Liver (tissue), 9 donors: ENCODE results near the gene GPI. TPM values are rescaled to one million over a fixed set of nuclear protein-coding genes. Genes with fewer than 3 reads are reported as not detected.

Experiments used
- DNase-seq: peaks from one replicate; pipeline ENCODE4 v3.0.0-alpha.2; 2017; ENCODE audit warnings: low spot score
- H3K27ac ChIP-seq, 2 donors: one replicate each; pipeline ENCODE4 v1.7.0; 2013; ENCODE audit warnings: inconsistent platforms in 2 of 2, low read length in 2 of 2, control low read depth in 1 of 2, low read depth in 1 of 2, mild to moderate bottlenecking in 1 of 2
- H3K27me3 ChIP-seq, 4 donors: one replicate each; pipeline versions ENCODE4 v1.6.1 to v1.7.0; 2013; ENCODE audit warnings: low read length in 3 of 4, inconsistent platforms in 1 of 4, mild to moderate bottlenecking in 1 of 4, moderate library complexity in 1 of 4; ENCODE audit not compliant: control insufficient read depth in 4 of 4, insufficient read depth in 4 of 4
- H3K36me3 ChIP-seq, 4 donors: one replicate each; pipeline versions ENCODE4 v1.6.1 to v1.7.0; 2013; ENCODE audit warnings: low read length in 3 of 4, mild to moderate bottlenecking in 3 of 4, low read depth in 1 of 4, moderate library complexity in 1 of 4; ENCODE audit not compliant: control insufficient read depth in 4 of 4, insufficient read depth in 3 of 4
- H3K4me1 ChIP-seq, 4 donors: one replicate each; pipeline versions ENCODE4 v1.6.1 to v1.7.0; 2013; ENCODE audit warnings: low read length in 3 of 4, mild to moderate bottlenecking in 3 of 4, moderate library complexity in 1 of 4; ENCODE audit not compliant: control insufficient read depth in 4 of 4, insufficient read depth in 4 of 4
- H3K4me3 ChIP-seq, 3 donors: one replicate each; pipeline versions ENCODE4 v1.6.1 to v1.7.0; 2013; ENCODE audit warnings: low read length in 3 of 3, control low read depth in 1 of 3, low read depth in 1 of 3, mild to moderate bottlenecking in 1 of 3
- H3K9ac ChIP-seq, 2 donors: one replicate each; pipeline ENCODE4 v1.7.0; 2013; ENCODE audit warnings: low read length in 2 of 2, mild to moderate bottlenecking in 2 of 2, moderate library complexity in 2 of 2, control low read depth in 1 of 2, low read depth in 1 of 2
- H3K9me3 ChIP-seq, 4 donors: one replicate each; pipeline versions ENCODE4 v1.6.1 to v1.7.0; 2013; ENCODE audit warnings: low read length in 3 of 4; ENCODE audit not compliant: control insufficient read depth in 4 of 4
- EGR1 ChIP-seq, 2 donors: IDR thresholded peaks; 2 replicates each; pipeline ENCODE4 v1.6.1; 2016 to 2018; ENCODE audit warnings: antibody characterized with exemption in 2 of 2, low read depth in 2 of 2
- FOXA1 ChIP-seq: IDR thresholded peaks from 2 replicates; pipeline ENCODE4 v1.6.1; 2016; ENCODE audit warnings: antibody characterized with exemption
- FOXA2 ChIP-seq: IDR thresholded peaks from 2 replicates; pipeline ENCODE4 v1.6.1; 2016; ENCODE audit warnings: antibody characterized with exemption
- GABPA ChIP-seq, 2 donors: IDR thresholded peaks in 1 of 2; conservative IDR thresholded peaks in 1 of 2; 2 replicates each; pipeline ENCODE4 v1.6.1; 2016; ENCODE audit warnings: antibody characterized with exemption in 2 of 2, mild to moderate bottlenecking in 1 of 2, moderate library complexity in 1 of 2
- HNF4A ChIP-seq, 2 donors: conservative IDR thresholded peaks; 2 replicates each; pipeline ENCODE4 v1.6.1; 2016; ENCODE audit warnings: antibody characterized with exemption in 2 of 2, mild to moderate bottlenecking in 2 of 2
- HNF4G ChIP-seq: IDR thresholded peaks from 2 replicates; pipeline ENCODE4 v1.6.1; 2016; ENCODE audit warnings: antibody characterized with exemption
- JUND ChIP-seq, 2 donors: IDR thresholded peaks; 2 replicates each; pipeline ENCODE4 v1.6.1; 2016; ENCODE audit warnings: antibody characterized with exemption in 2 of 2
- NR2F2 ChIP-seq: IDR thresholded peaks from 2 replicates; pipeline ENCODE4 v1.6.1; 2016; ENCODE audit warnings: antibody characterized with exemption
- RAD21 ChIP-seq, 2 donors: IDR thresholded peaks; 2 replicates each; pipeline ENCODE4 v1.6.1; 2016; ENCODE audit warnings: antibody characterized with exemption in 2 of 2, mild to moderate bottlenecking in 2 of 2
- RXRA ChIP-seq, 2 donors: IDR thresholded peaks; 2 replicates each; pipeline ENCODE4 v1.6.1; 2017 to 2018; ENCODE audit warnings: antibody characterized with exemption in 2 of 2, mild to moderate bottlenecking in 1 of 2
- TAF1 ChIP-seq: conservative IDR thresholded peaks from 2 replicates; pipeline ENCODE4 v1.6.1; 2016; ENCODE audit warnings: antibody characterized with exemption, mild to moderate bottlenecking
- YY1 ChIP-seq: IDR thresholded peaks from 2 replicates; pipeline ENCODE4 v1.6.1; 2016; ENCODE audit warnings: antibody characterized with exemption, mild to moderate bottlenecking
- ZBTB33 ChIP-seq: IDR thresholded peaks from 2 replicates; pipeline ENCODE4 v1.6.1; 2016; ENCODE audit warnings: antibody characterized with exemption
- WGBS: extraction: QIAGEN DNeasy Blood & Tissue Kit; methylation state at CpG from one replicate; pipeline ENCODE4 v1.1.7; 2013; 5-methylcytosine and 5-hydroxymethylcytosine counted together
- polyA plus RNA-seq, 2 donors: library from polyadenylated mRNA; stranded (reverse) in 1 of 2; unstranded in 1 of 2; fragments of 200-250 nt in 1 of 2; fragments of >200 nt in 1 of 2; fragmentation: Nextera tagmentation in 1 of 2; extraction: Ambion mirVana in 1 of 2; gene quantifications; one replicate each; pipeline versions ENCODE4 v1.2.1 to v1.2.3, GENCODE V29; 2013 to 2015
- total RNA-seq, 2 donors: library from RNA; depleted of rRNA; stranded (reverse); fragments of >200 nt; gene quantifications; one replicate each; pipeline ENCODE4 v1.2.3, GENCODE V29; 2014
- TF ChIP-seq, protein P1 (sequence below): IDR thresholded peaks from 2 replicates; pipeline ENCODE4 v1.6.1; 2016; ENCODE audit warnings: antibody characterized with exemption, mild to moderate bottlenecking
- TF ChIP-seq, protein P2 (sequence below): IDR thresholded peaks from 2 replicates; pipeline ENCODE4 v1.6.1; 2016; ENCODE audit warnings: antibody characterized with exemption
- TF ChIP-seq, protein P3 (sequence below): IDR thresholded peaks from 2 replicates; pipeline ENCODE4 v1.6.1; 2016; ENCODE audit warnings: antibody characterized with exemption
- donor health status: healthy.
- donor health status: healthy.
- donor health status: healthy.
- donor health status: healthy.
- donor health status: healthy.

Gene GPI
- total and polyA plus RNA-seq, 4 donors = 61.8 to 191 (median 158) TPM

GRCh38 chr19:34350161-34350561 is 14.8 kb upstream of the GPI start:
- Histone ChIP-seq H3K27ac (no peak overlapping the region), H3K4me3 (no peak overlapping the region), H3K4me1 (no peaks in the 10 kb centered on the region), H3K9me3 (no peaks in the 10 kb centered on the region), H3K9ac (no peak overlapping the region), H3K36me3 (peaks cover 9 to 43% (median 20%) of the 10 kb centered on the region in 4 donors), H3K27me3 (no peaks in the 10 kb centered on the region)
- no peak for DNase-seq
- TF ChIP-seq RXRA (IDR thresholded peaks at IDR 0.05) = no peak
- TF ChIP-seq FOXA2 = no peak
- TF ChIP-seq EGR1 (IDR thresholded peaks at IDR 0.05; ENCODE audit: low read depth in 2 of 2) = no peak
- no peak for TF ChIP-seq HNF4G
- TF ChIP-seq RAD21 (IDR thresholded peaks at IDR 0.05) = no peak
- no peak for TF ChIP-seq HNF4A (conservative IDR thresholded peaks at IDR 0.05)
- TF ChIP-seq, protein P1, sequence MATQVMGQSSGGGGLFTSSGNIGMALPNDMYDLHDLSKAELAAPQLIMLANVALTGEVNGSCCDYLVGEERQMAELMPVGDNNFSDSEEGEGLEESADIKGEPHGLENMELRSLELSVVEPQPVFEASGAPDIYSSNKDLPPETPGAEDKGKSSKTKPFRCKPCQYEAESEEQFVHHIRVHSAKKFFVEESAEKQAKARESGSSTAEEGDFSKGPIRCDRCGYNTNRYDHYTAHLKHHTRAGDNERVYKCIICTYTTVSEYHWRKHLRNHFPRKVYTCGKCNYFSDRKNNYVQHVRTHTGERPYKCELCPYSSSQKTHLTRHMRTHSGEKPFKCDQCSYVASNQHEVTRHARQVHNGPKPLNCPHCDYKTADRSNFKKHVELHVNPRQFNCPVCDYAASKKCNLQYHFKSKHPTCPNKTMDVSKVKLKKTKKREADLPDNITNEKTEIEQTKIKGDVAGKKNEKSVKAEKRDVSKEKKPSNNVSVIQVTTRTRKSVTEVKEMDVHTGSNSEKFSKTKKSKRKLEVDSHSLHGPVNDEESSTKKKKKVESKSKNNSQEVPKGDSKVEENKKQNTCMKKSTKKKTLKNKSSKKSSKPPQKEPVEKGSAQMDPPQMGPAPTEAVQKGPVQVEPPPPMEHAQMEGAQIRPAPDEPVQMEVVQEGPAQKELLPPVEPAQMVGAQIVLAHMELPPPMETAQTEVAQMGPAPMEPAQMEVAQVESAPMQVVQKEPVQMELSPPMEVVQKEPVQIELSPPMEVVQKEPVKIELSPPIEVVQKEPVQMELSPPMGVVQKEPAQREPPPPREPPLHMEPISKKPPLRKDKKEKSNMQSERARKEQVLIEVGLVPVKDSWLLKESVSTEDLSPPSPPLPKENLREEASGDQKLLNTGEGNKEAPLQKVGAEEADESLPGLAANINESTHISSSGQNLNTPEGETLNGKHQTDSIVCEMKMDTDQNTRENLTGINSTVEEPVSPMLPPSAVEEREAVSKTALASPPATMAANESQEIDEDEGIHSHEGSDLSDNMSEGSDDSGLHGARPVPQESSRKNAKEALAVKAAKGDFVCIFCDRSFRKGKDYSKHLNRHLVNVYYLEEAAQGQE = no peak
- TF ChIP-seq, protein P2, sequence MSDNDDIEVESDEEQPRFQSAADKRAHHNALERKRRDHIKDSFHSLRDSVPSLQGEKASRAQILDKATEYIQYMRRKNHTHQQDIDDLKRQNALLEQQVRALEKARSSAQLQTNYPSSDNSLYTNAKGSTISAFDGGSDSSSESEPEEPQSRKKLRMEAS = no peak
- TF ChIP-seq ZBTB33 = no peak
- TF ChIP-seq JUND (IDR thresholded peaks at IDR 0.05) = no peak
- TF ChIP-seq NR2F2 = no peak
- no peak for TF ChIP-seq FOXA1
- TF ChIP-seq GABPA (IDR thresholded peaks at IDR 0.05 in 1 of 2, conservative IDR thresholded peaks at IDR 0.05 in 1 of 2) = no peak
- TF ChIP-seq, protein P3, sequence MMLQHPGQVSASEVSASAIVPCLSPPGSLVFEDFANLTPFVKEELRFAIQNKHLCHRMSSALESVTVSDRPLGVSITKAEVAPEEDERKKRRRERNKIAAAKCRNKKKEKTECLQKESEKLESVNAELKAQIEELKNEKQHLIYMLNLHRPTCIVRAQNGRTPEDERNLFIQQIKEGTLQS = no peak
- 86% methylated on average over 7 of the region's 7 CpGs for WGBS

DNA sequence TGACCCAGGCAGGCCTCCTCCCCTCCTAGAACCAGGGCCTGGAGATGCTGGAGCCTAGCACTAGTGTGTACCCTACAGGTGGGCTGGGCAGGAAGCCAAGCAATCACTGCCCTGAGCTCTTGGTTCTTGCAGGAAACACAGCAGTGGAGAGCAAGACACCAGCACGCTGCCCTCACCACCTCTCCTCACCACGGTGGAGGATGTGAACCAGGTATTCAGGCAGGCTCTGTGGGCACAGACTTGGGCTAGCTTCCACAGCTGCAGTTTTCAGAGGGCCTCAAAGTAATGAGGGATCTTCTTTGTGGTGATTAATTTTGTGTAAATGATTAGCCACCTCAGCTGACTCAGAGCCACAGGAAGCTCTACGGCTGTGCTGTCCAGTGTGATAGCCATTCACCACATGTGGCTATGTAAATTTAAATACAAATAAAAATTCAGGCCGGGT is 13.6 kb upstream of the GPI start:
- DNase-seq = no peak
- H3K4me3 ChIP-seq = no peak overlapping the region
- no peaks in the 10 kb centered on the region for H3K27me3 ChIP-seq
- WGBS = 85% methylated on average over 4 of the region's 4 CpGs
- H3K27ac ChIP-seq = no peak overlapping the region
- H3K4me1 ChIP-seq = no peaks in the 10 kb centered on the region
- H3K9ac ChIP-seq = no peak overlapping the region
- peaks cover 9 to 47% (median 20%) of the 10 kb centered on the region in 4 donors for H3K36me3 ChIP-seq
- H3K9me3 ChIP-seq = no peaks in the 10 kb centered on the region
- TF ChIP-seq, protein P1 = no peak
- TF ChIP-seq, protein P3 = no peak
- TF ChIP-seq JUND (IDR thresholded peaks at IDR 0.05) (no peak), RXRA (IDR thresholded peaks at IDR 0.05) (no peak), TAF1 (no peak), HNF4G (no peak), YY1 (no peak), HNF4A (conservative IDR thresholded peaks at IDR 0.05) (no peak)
